Middle frontal gyrus (tissue), 1 donor: ENCODE results near the gene GKN1.
"Not testable (repeated sequence)": the region's sequence is repeated elsewhere in the genome, so short reads cannot be mapped to it uniquely, and the experiment has no call there.

Experiments used
- DNase-seq: peaks from one replicate; pipeline ENCODE4 v3.0.0-alpha.2; 2015; ENCODE audit warnings: low spot score; ENCODE audit errors: extremely low spot score

Gene GKN1, protein sequence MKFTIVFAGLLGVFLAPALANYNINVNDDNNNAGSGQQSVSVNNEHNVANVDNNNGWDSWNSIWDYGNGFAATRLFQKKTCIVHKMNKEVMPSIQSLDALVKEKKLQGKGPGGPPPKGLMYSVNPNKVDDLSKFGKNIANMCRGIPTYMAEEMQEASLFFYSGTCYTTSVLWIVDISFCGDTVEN

DNA sequence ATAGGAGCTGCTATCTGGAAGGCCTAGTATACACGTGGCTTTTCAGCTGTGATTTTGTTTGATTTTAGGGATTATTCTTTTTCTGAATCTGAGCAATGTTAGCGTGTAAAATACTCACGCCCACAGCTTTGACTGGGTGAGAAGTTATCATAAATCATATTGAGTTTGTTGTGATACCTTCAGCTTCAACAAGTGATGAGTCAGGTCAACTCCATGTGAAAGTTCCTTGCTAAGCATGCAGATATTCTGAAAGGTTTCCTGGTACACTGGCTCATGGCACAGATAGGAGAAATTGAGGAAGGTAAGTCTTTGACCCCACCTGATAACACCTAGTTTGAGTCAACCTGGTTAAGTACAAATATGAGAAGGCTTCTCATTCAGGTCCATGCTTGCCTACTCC, at the start of gene GKN1:
Gene GKN1, plus strand, starts transcription at position 386 of the 400 bp plus-strand sequence. CDS start 42 bp downstream, outside the sequence.
- DNase-seq: no peak

DNA sequence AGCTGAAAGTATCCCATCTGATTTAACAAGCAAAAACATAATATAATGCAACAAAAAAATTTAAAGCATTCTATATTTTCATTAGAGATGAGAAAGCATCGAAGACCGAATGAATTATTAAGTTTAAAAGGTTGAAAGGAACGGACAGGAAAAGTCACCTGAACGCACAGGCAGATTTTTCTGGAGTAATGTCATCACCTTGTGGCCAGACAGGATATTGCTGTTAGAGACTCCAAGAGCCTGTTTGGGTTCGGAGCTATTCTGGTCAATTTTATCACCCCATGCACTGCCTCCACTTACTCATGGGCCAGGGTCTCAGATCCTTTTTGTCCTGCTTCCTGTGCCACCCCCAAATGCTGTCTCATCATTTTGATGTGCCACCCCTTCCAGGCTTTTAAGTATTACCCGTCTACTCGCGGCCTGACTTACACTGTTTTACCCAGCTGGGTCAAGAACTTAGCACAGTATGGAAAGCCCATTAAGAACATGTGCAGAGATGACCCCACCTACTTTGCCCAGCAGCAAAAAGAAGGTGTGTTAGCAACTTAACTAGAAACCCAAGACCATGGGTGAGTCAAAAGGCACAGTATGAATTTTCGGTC, 49.0 kb upstream of the GKN1 start:
- DNase-seq: peak; percentile 49

DNA sequence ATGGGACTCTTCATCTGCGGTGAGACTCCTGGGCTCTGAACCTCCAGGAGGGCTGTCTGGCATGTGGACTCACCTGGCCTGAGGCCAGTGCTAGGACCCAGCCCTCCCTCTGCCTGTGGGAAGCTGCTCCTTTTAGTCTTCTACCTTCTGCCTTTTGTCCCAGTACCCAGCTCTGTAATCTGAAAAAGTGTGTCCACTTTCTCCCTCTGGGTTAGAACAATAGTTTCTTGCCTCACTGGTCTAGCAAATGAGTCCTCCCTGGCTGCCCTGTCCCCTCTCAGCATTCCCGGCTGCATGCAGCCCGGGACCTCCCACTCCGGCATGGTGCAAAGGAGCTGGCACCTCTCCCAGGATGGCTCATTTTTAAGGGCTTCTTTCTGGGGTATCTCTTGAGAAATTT, 47.6 kb upstream of the GKN1 start:
- no peak for DNase-seq

DNA sequence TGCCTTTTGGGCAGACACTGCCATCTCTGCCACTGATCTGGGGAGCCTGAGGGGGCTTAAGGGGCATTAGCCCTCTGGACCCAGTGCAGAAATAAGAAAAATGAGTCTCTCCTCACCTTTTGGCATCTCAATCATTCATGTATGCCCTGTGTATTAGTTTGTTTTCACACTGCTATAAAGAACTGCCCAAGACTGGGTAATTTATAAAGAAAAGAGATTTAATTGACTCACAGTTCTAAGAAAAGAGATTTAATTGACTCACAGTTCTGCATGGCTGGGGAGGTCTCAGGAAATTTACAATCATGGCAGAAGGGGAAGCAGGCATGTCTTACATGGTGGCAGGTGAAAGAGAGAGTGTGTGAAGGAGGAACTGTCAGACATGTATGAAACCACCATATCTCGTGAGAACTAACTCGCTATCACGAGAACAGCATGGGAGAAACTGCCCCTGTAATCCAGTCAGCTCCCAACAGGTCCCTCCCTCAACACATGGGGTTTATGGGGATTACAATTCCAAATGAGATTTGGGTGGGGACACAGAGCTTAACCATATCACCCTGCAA, 43.2 kb upstream of the GKN1 start:
- no peak for DNase-seq

DNA sequence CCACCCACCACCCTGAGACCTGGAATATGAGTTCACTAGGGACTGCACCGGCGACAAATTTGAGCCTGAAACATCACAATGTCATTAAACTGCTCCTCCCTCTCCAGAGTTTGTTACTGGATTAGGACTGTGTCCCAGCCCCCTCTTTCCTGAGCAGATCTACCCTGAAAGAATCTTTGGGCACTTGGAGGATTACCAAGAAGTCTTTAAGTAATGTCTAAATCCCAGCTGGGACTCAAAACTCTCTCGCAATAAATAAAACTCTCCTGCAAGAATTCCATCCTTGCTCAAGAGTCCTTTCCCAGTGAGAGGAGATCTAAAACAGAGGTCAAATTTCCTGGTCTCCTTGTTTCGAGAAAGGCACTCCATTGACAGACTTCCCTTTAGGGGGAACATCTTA, 42.6 kb upstream of the GKN1 start:
- DNase-seq: no peak

DNA sequence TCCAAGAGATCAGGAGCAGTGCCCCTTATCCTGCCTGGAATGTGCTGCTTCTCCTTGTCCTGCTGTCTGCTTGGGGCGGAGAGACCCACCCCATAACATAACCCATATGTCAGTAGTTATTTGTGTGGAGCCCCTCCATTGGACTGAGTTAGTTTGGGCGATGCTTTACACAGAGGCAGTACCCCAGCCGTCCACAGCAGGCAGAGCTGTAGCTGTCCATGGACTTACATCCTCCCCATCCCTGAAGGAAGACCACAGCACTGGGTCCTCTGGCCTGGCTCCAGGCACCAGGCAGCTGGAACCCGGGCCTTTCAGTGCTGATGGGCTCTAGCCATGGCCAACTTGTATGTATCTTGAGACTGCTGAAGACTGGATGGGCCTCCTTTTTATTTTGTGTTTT, 42.0 kb upstream of the GKN1 start:
- no peak for DNase-seq

DNA sequence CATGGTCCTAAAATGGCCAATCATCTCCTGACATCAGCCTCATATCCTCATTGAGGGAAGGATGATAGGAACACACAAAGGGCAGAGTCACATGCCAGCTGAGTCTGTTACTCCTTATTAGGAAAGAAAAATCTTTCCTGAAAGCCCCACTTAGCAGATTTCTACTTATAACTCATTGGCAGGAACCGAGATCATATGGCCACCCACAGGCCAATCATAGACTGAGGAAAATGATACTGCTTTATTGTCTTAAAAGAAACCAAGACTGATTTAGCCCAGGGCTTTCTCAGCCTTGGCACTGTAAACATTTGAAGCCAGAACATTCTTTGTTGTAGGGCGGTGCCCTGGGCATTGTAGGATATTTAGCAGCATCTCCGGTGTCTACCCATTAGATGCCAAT, 40.4 kb upstream of the GKN1 start:
- DNase-seq: no peak

DNA sequence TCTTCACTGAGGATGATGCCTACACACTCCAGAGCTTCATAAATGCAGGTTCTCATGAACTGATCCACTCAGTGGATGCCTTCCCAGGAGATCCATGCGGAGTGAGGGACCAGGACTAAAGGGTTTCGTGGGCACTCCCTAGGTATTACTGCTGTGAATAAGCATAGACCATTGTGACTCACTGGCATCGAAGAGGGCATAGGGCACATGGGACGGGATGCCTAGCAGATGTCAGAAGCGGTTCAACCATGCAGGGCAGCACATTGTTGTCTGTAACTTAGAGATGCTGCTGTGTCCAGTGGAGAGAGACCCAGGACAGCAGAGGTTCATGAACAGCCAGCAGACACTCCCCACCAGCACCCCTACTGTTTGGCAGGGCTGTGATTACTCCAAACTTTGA, 39.0 kb upstream of the GKN1 start:
- no peak for DNase-seq

DNA sequence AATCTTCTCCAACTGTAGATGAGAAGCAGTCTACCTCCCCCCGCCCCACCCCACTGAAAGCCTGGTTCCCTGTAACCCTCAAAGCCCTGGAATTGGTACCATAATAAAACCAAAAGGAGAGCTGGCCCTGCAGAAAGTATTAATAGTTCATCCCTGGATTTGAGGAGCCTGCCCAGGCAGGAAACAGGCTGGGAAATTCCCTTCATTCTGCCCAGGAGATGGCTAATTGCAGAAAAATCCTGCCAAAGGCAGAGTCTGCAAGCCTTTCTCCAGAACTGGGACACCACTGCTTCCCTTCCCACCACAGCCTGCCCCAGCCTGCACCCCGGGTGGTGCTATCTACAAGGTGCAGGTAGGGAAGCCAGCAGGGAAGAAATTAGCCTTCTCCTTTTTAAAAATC, 38.0 kb upstream of the GKN1 start:
- no peak for DNase-seq

DNA sequence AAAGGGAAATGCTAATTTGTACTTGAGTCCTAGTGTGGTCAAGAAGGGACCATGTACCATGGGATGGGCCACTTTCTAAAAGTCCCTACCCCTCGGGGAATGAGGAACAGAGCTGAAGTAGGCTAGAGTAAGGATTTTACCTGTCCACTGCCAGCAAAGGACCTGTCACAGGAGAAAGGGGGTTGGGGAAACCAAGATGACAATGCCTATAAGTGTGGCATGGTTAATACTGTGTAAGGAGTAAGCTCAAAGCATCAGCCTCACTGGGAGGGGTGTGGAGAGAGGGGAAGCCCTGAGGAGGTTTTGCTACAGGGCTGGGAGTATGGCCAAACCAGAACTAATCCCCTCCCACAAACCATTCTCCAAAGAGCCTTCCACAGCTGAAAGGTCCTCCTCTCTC, 37.5 kb upstream of the GKN1 start:
- no peak for DNase-seq

DNA sequence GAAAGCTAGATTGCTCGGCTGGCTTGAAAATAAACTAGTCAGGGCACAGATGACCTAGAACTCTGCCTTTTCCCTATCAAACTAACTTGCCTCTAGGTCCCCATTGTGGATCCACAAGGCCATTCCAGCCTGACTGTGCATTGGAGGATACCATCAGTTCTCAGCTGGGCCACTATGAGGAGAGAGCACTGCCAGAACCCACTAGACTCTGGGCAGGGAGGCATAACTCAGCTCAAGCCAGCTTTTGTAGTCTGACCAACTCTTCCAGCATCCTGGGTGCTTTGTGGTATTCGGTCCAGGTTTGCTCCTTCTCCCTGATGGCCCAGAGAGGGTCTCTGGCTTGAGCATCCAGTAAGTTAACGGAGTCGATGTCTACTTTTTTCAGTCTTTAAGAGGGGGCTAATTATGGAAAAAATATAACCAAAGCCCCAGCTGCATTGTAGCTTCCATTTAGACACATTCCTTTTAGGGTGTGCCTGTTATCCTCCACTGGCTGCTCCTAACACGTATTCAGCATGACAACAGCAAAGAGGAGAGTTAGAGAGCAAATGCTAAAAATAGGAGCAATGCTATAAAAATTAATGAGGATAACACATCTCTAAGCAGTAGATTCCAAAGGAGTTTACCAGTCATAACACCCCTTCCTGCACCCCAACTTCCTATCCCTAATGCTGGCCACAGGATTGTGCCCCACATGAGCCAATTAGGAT, 36.9 kb upstream of the GKN1 start:
- no peak for DNase-seq

DNA sequence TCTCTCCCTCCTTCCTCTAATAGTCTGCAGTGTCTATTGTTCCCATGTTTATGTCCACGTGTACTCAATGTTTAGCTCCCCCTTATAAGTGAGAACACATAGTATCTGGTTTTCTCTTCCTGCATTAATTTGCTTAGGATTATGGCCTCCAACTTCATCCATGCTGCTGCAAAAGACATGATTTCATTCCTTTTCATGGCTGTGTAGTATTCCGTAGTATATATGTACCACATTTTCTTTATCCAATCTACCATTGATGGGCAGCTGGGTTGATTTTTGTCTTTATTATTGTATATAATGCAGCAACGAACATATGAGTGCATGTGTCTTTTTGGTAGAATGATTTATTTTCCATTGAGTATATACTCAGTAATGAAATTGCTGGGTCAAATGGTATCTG, 35.5 kb upstream of the GKN1 start:
- DNase-seq: no peak

DNA sequence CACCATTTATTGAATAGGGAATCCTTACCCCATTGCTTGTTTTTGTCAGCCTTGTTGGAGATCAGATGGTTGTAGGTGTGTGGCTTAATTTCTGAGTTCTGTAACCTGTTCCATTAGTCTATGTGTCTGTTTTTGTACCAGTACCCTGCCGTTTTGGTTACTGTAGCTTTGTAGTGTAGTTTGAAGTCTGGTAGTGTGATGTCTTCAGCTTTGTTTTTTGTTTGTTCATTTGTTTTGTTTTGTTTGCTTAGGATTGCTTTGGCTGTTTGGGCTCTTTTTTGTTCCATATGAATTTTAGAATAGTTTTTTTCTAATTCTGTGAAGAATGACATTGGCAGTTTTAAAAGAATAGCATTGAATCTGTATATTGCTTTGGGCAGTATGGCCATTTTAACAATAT, 34.5 kb upstream of the GKN1 start:
- no peak for DNase-seq

DNA sequence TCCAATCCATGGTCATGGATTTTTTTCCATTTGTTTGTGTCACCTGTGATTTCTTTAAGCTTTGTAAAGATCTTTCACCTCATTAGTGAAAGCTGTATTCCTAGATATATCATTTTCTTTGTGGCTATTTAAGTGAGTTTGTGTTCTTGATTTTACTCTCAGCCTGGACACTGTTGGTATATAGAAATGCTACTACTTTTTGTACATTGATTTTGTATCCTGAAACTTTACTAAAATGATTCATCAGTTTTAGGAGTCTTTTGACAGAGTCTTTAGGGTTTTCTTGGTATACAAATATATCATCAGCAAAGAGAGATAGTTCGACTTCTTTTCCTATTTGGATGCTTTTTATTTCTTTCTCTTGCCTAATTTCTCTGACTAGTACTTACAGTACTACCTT, 34.1 kb upstream of the GKN1 start:
- no peak for DNase-seq

DNA sequence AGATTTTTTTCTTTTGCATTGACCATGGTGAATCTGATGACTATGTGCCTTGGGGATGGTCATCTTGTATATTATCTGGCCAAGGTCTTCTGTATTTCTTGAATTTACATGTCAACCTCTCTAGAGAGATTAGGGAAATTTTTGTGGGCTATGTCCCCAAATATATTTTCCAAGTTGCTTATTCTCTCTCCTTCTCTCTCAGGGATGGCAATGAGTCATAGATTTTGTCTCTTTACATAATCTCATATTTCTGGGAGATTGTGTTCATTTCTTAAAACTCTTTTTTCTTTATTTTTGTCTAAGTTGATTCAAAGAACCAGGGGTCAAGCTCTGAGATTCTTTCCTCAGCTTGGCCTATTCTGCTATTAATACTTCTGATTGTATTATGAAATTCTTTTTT, 31.6 kb upstream of the GKN1 start:
- no peak for DNase-seq

DNA sequence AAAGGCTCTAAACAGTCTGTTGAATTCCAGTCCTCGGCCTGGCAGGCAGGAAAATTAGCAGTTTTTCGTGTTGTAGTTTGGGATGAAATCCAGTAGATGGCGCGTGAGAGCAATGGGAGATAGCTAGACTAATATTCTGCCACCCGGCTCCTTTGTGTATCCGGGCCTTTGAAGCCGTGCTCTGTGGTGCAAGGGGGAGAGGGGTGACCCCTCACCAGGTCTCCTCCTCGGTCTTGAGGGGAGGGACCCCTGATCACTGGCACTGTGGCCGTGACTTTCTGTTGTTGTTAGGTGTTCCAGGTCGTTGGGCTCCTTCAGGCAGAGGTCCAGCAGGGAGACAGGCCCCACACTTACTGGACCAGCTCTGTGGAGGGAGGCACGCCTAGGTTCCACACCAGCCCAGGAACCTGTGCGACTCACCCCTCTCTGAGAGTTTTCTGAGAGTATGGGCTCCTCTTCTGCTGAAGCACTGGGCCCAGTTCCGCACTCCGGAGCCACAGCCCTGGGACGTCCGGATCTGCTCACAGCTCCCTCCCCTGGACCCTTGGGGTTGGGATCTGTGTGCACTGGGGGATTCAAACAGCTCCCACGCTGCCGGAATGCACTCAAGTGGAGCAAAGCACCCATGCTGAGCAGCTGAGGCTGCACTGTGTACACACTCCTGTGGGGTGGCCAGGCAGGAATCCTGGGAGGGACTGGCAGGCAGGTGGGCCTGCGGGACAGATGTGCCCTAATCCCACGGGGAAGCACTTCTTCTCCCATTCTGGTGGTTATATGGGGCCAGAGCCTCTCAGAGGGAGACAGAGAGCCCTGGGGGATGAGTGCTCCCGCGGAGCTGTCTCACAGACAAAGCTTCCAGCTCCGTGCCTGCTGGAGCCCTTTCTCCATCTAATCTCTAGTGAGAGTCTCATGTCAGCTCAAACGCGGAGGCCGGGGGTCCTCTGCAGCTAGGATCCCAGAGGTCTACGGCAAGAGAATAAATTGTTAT, 30.6 kb upstream of the GKN1 start:
- DNase-seq: peak; percentile 61

DNA sequence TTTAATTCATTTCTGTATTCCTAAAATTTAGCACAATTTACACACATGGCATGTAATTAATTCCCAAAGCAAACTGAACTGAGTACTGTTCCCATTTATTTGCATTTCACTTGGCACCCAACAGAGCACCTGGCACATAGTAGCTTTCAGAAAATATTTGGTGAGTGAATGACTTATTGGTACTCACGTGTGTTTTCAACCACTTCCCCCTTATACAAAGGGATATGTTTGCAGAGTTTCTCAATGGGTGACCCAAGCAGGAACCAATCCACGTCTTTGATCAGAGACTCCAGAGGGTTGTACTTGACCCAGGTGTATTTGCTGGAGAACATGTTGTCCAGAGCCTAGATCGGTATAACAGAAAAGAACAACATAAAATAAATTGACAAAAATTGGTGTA, 28.3 kb upstream of the GKN1 start:
- DNase-seq: no peak

DNA sequence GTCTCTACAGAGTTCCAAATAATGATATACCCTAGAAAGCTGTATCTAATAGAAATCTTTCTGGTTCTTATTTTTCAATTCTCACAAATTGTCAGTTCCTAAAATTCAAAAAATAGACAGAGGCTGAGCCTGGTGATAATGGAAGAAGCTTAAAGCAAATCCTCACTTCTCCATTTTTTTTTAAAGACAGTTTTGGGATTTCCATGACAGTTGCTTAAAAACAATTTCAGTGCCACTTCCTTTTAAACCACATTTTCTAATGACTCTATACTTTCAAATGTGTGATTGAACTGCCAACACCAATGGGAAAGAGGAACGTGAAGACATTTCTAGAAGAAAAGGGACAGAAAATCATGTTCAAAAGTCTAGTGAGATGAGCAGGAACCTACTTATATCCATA, 25.7 kb upstream of the GKN1 start:
- DNase-seq: no peak

DNA sequence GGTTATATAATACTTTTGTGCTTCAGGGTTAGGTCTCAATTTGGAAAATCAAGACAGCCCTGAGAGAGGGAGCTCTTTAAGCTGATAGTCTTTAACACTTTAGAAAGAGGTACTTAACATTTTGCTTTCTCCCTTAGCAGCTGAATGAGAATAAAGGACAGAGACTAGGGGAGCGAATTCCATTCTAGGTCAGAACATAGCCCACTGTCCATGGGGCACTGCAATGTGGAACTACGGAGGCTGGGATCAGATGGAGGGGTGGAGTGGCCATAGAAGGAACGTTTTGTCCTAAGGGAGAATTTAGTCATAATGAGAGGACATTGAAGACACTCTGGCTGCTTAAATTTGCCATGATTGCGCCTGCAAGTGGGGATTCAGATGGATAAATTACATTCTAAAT, 22.5 kb upstream of the GKN1 start:
- no peak for DNase-seq

DNA sequence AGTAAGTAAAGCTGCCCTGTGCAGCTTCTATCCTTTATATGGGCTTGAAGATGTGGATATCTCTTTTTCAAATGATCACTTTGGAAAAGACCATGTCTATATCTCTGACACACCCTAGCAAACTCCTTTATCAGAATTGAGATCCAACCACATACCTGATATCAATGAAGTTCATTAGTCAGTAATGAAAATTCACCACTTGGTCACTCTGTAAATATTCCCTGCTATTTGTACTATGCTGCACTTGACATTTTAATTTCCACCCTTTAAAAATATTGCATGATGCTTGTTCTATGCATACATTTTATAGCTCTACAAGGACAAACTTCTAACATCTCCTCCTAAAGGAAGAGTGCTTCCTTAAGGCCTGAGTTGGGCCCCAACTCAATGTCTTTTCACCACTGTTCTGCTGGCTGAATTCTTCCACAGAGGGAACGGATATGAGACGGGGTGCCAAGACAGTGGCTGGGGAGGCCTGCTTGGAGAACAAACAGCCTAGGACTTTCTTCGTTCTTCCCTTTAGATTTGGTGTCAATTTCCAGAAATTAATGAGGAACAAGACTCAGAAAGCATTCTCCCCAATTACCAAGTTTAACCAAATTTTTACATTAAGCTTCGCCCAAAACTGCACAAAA, 21.4 kb upstream of the GKN1 start, which contains the start of gene GKN2:
Gene GKN2, minus strand, starts transcription at position 7 of the 635 bp plus-strand sequence. CDS start 32 bp downstream, outside the sequence.
- no peak for DNase-seq

DNA sequence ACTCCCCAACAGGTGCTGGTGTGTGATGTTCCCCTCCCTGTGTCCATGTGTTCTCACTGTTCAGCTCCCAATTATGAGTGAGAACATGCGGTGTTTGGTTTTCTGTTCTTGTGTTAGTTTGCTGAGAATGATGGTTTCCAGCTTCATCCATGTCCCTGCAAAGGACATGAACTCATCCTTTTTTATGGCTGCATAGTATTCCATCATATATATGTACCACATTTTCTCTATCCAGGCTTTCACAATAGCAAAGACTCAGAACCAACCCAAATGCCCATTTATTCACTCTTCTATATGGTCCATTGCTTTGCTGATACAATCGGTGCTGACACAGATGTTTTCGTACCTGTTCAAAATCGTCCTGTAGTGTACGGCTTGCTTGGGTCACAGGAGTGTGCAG, 19.0 kb upstream of the GKN1 start:
- DNase-seq: not testable (repeated sequence)
